ENCODE results near the gene HS1BP3.

Gene HS1BP3

DNA sequence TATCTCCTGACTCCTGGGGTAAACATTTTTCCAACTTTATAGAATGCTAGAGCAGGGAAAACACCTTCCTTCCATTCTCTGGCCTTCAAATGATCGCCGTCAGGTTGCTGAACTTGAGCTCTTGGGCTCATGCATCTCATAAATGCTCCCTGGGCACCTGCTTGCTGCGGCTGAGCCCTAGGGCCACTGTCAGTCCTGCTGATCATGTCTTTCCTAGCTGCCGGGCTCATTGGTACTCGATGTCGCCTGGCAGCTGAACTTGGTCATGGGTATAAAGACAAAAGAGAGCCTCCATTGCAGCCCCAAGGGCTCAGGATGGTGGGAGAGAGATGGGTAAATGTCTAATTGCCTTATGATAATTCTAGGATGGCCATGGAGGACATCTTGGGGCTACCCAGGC, 80.6 kb downstream of the HS1BP3 start:
- Histone ChIP-seq H3K79me2 (ENCODE audit: insufficient read depth, low read length) (no peaks in the 10 kb centered on the region), H3K27ac (ENCODE audit: low read length) (no peak overlapping the region), H3K4me3 (ENCODE audit: low read depth in 1 of 2, low read length in 2 of 2) (no peak overlapping the region), H3K9ac (ENCODE audit: low read depth, low read length) (no peak overlapping the region), H2AFZ (ENCODE audit: low read depth, low read length) (no peak overlapping the region), H3K27me3 (ENCODE audit: insufficient read depth, low read length, poor library complexity) (peaks cover 9% of the 10 kb centered on the region), H3K36me3 (ENCODE audit: insufficient read depth, low read length) (no peaks in the 10 kb centered on the region), H3K4me2 (ENCODE audit: insufficient read depth, low read length) (no peak overlapping the region), H3K4me1 (ENCODE audit: insufficient read depth, low read length) (no peaks in the 10 kb centered on the region), H3K9me3 (ENCODE audit: insufficient read depth, low read length, severe bottlenecking) (no peaks in the 10 kb centered on the region), H4K20me1 (ENCODE audit: insufficient read depth, low read length) (no peaks in the 10 kb centered on the region; the same call in 1 of the 2 replicates)
- ATAC-seq (ENCODE audit: insufficient read depth, low read depth) (no peak), DNase-seq (no peak)
- TF ChIP-seq EZH2 (IDR thresholded peaks at IDR 0.05; ENCODE audit: borderline replicate concordance, low read depth, low read length, severe bottlenecking) (no peak), CTCF (IDR thresholded peaks at IDR 0.05; ENCODE audit: borderline replicate concordance, extremely low read depth, low read length, poor library complexity, severe bottlenecking) (no peak)

- ATAC-seq (ENCODE audit: insufficient read depth, low read depth) = no peak
- no peak overlapping the region for H3K27ac ChIP-seq (ENCODE audit: low read length)
- no peak overlapping the region for H3K9ac ChIP-seq (ENCODE audit: low read depth, low read length)
- H3K79me2 ChIP-seq (ENCODE audit: insufficient read depth, low read length) = no peaks in the 10 kb centered on the region
- H3K36me3 ChIP-seq (ENCODE audit: insufficient read depth, low read length) = no peaks in the 10 kb centered on the region
- no peak overlapping the region for H2AFZ ChIP-seq (ENCODE audit: low read depth, low read length)
- no peaks in the 10 kb centered on the region for H3K4me1 ChIP-seq (ENCODE audit: insufficient read depth, low read length)
- H3K4me3 ChIP-seq (ENCODE audit: low read depth in 1 of 2, low read length in 2 of 2) = no peak overlapping the region
- H3K27me3 ChIP-seq (ENCODE audit: insufficient read depth, low read length, poor library complexity) = peaks cover 9% of the 10 kb centered on the region
- H4K20me1 ChIP-seq (ENCODE audit: insufficient read depth, low read length) = no peaks in the 10 kb centered on the region; the same call in 1 of the 2 replicates
- DNase-seq = no peak
- no peaks in the 10 kb centered on the region for H3K9me3 ChIP-seq (ENCODE audit: insufficient read depth, low read length, severe bottlenecking)
- no peak overlapping the region for H3K4me2 ChIP-seq (ENCODE audit: insufficient read depth, low read length)
- TF ChIP-seq EZH2 (IDR thresholded peaks at IDR 0.05; ENCODE audit: borderline replicate concordance, low read depth, low read length, severe bottlenecking) = no peak
- no peak for TF ChIP-seq CTCF (IDR thresholded peaks at IDR 0.05; ENCODE audit: borderline replicate concordance, extremely low read depth, low read length, poor library complexity, severe bottlenecking)
These were observed 81.3 kb downstream of the HS1BP3 start for GRCh38 chr2:20569464-20570223.

- no peak overlapping the region for H3K4me2 ChIP-seq (ENCODE audit: insufficient read depth, low read length)
- no peaks in the 10 kb centered on the region for H3K9me3 ChIP-seq (ENCODE audit: insufficient read depth, low read length, severe bottlenecking)
- DNase-seq (no peak), ATAC-seq (ENCODE audit: insufficient read depth, low read depth) (no peak)
- H3K27ac ChIP-seq (ENCODE audit: low read length) = no peak overlapping the region
- H3K9ac ChIP-seq (ENCODE audit: low read depth, low read length) = no peak overlapping the region
- H3K36me3 ChIP-seq (ENCODE audit: insufficient read depth, low read length) = no peaks in the 10 kb centered on the region
- H3K4me1 ChIP-seq (ENCODE audit: insufficient read depth, low read length) = no peaks in the 10 kb centered on the region
- H3K27me3 ChIP-seq (ENCODE audit: insufficient read depth, low read length, poor library complexity) = peaks cover 9% of the 10 kb centered on the region
- no peak overlapping the region for H2AFZ ChIP-seq (ENCODE audit: low read depth, low read length)
- TF ChIP-seq EZH2 (IDR thresholded peaks at IDR 0.05; ENCODE audit: borderline replicate concordance, low read depth, low read length, severe bottlenecking) (no peak), CTCF (IDR thresholded peaks at IDR 0.05; ENCODE audit: borderline replicate concordance, extremely low read depth, low read length, poor library complexity, severe bottlenecking) (no peak)
- no peaks in the 10 kb centered on the region; the same call in 1 of the 2 replicates for H4K20me1 ChIP-seq (ENCODE audit: insufficient read depth, low read length)
- H3K4me3 ChIP-seq (ENCODE audit: low read depth in 1 of 2, low read length in 2 of 2) = no peak overlapping the region
- no peaks in the 10 kb centered on the region for H3K79me2 ChIP-seq (ENCODE audit: insufficient read depth, low read length)
These were observed 82.1 kb downstream of the HS1BP3 start for GRCh38 chr2:20568501-20569463.

Measured in DND-41 (cell line).